Fibroblast of skin of abdomen (primary cell): ENCODE data around the gene DNAH2.

Source experiments
- DNase-seq: peaks from one replicate; pipeline ENCODE4 v3.0.0-alpha.2; 2013

The DNAH2 gene

GRCh38 chr17:7777017-7777416, 59.5 kb downstream of the DNAH2 start:
- no peak for DNase-seq

- DNase-seq = no peak
Observed at GRCh38 chr17:7780736-7781135, 63.2 kb downstream of the DNAH2 start.

GRCh38 chr17:7781429-7781828, 63.9 kb downstream of the DNAH2 start:
- no peak for DNase-seq

GRCh38 chr17:7782240-7782639, 64.7 kb downstream of the DNAH2 start:
- DNase-seq = peak; percentile 28

GRCh38 chr17:7786866-7787265, 69.3 kb downstream of the DNAH2 start:
- no peak for DNase-seq

GRCh38 chr17:7789131-7789530, 71.6 kb downstream of the DNAH2 start:
- no peak for DNase-seq

GRCh38 chr17:7790150-7790549, 72.6 kb downstream of the DNAH2 start:
- DNase-seq = no peak

GRCh38 chr17:7792611-7793010, 75.1 kb downstream of the DNAH2 start:
- no peak for DNase-seq

GRCh38 chr17:7794075-7794663, 76.6 kb downstream of the DNAH2 start:
- DNase-seq = no peak

- no peak for DNase-seq
Observed at GRCh38 chr17:7797976-7798375, 80.4 kb downstream of the DNAH2 start.

- no peak for DNase-seq
Observed at GRCh38 chr17:7798839-7799238, 81.3 kb downstream of the DNAH2 start.

GRCh38 chr17:7803981-7804380, 86.4 kb downstream of the DNAH2 start:
- DNase-seq = peak; percentile 13

GRCh38 chr17:7806587-7806986, 89.0 kb downstream of the DNAH2 start:
- no peak for DNase-seq

- no peak for DNase-seq
Observed at GRCh38 chr17:7807206-7807605, 89.7 kb downstream of the DNAH2 start.

GRCh38 chr17:7809086-7809790, 91.7 kb downstream of the DNAH2 start:
- DNase-seq = no peak

GRCh38 chr17:7809791-7810343, 92.3 kb downstream of the DNAH2 start:
- DNase-seq = peak; percentile 37

- DNase-seq = no peak
Observed at GRCh38 chr17:7811251-7811650, 93.7 kb downstream of the DNAH2 start.

GRCh38 chr17:7814969-7815368, 97.4 kb downstream of the DNAH2 start:
- DNase-seq = no peak

GRCh38 chr17:7816926-7817642, 99.5 kb downstream of the DNAH2 start:
- DNase-seq = no peak

GRCh38 chr17:7817643-7817964, 100.1 kb downstream of the DNAH2 start:
- no peak for DNase-seq

- DNase-seq = no peak
Observed at GRCh38 chr17:7818026-7818425, 100.5 kb downstream of the DNAH2 start.

- DNase-seq = no peak
Observed at GRCh38 chr17:7818746-7819645, 101.5 kb downstream of the DNAH2 start.

GRCh38 chr17:7820231-7820630, 102.7 kb downstream of the DNAH2 start:
- no peak for DNase-seq
